ENCODE measurements around the gene WLS. TPM values are rescaled to one million over a fixed set of nuclear protein-coding genes. Genes with fewer than 3 reads are reported as not detected.

Gene WLS
- total RNA-seq, 2 donors from 2014 or later, result 0.11 TPM; not detected in 1

GRCh38 chr1:68198752-68199151 lies 33.6 kb downstream of the WLS start:
- no peaks in the 10 kb centered on the region for H3K4me1 Mint-ChIP-seq
- no peak overlapping the region for H3K4me3 Mint-ChIP-seq
- peaks cover 3% of the 10 kb centered on the region for H3K27me3 Mint-ChIP-seq
- no peaks in the 10 kb centered on the region for H3K9me3 Mint-ChIP-seq
- no peaks in the 10 kb centered on the region for H3K36me3 Mint-ChIP-seq (ENCODE audit: low read depth)
- no peak overlapping the region for H3K27ac Mint-ChIP-seq
- ATAC-seq (replicated peaks), result no peak

GRCh38 chr1:68197891-68198290 lies 34.4 kb downstream of the WLS start:
- Mint-ChIP-seq H3K4me1 (no peaks in the 10 kb centered on the region), H3K27me3 (no peaks in the 10 kb centered on the region), H3K36me3 (ENCODE audit: low read depth) (no peaks in the 10 kb centered on the region), H3K4me3 (no peak overlapping the region), H3K27ac (no peak overlapping the region), H3K9me3 (no peaks in the 10 kb centered on the region)
- no peak for ATAC-seq (replicated peaks)

GRCh38 chr1:68197461-68197860 lies 34.9 kb downstream of the WLS start:
- Mint-ChIP-seq H3K4me3 (no peak overlapping the region), H3K4me1 (no peaks in the 10 kb centered on the region), H3K36me3 (ENCODE audit: low read depth) (no peaks in the 10 kb centered on the region), H3K27ac (no peak overlapping the region), H3K9me3 (no peaks in the 10 kb centered on the region), H3K27me3 (no peaks in the 10 kb centered on the region)
- no peak for ATAC-seq (replicated peaks)

- Mint-ChIP-seq H3K27ac (no peak overlapping the region), H3K9me3 (no peaks in the 10 kb centered on the region), H3K36me3 (ENCODE audit: low read depth) (no peaks in the 10 kb centered on the region), H3K4me1 (no peaks in the 10 kb centered on the region), H3K4me3 (no peak overlapping the region), H3K27me3 (no peaks in the 10 kb centered on the region)
- no peak for ATAC-seq (replicated peaks)
These were observed 35.6 kb downstream of the WLS start for GRCh38 chr1:68196676-68197075.

- no peaks in the 10 kb centered on the region for H3K9me3 Mint-ChIP-seq
- H3K27ac Mint-ChIP-seq, result no peak overlapping the region
- ATAC-seq (replicated peaks), result no peak
- H3K4me1 Mint-ChIP-seq, result no peaks in the 10 kb centered on the region
- H3K36me3 Mint-ChIP-seq (ENCODE audit: low read depth), result no peaks in the 10 kb centered on the region
- no peaks in the 10 kb centered on the region for H3K27me3 Mint-ChIP-seq
- no peak overlapping the region for H3K4me3 Mint-ChIP-seq
These were observed 40.6 kb downstream of the WLS start for GRCh38 chr1:68191717-68192116.

- Mint-ChIP-seq H3K9me3 (no peaks in the 10 kb centered on the region), H3K4me1 (no peaks in the 10 kb centered on the region), H3K27ac (no peak overlapping the region), H3K4me3 (no peak overlapping the region), H3K36me3 (ENCODE audit: low read depth) (no peaks in the 10 kb centered on the region), H3K27me3 (no peaks in the 10 kb centered on the region)
- ATAC-seq (replicated peaks), result no peak
These were observed 43.5 kb downstream of the WLS start for GRCh38 chr1:68188644-68189340.

- H3K4me3 Mint-ChIP-seq, result no peak overlapping the region
- no peak overlapping the region for H3K27ac Mint-ChIP-seq
- ATAC-seq (replicated peaks), result no peak
- H3K27me3 Mint-ChIP-seq, result no peaks in the 10 kb centered on the region
- H3K36me3 Mint-ChIP-seq (ENCODE audit: low read depth), result no peaks in the 10 kb centered on the region
- no peaks in the 10 kb centered on the region for H3K9me3 Mint-ChIP-seq
- no peaks in the 10 kb centered on the region for H3K4me1 Mint-ChIP-seq
These were observed 44.2 kb downstream of the WLS start for GRCh38 chr1:68188060-68188538.

GRCh38 chr1:68185743-68186142 lies 46.6 kb downstream of the WLS start:
- no peaks in the 10 kb centered on the region for H3K36me3 Mint-ChIP-seq (ENCODE audit: low read depth)

GRCh38 chr1:68183895-68184294 lies 48.4 kb downstream of the WLS start:
- H3K27me3 Mint-ChIP-seq, result peaks cover 5% of the 10 kb centered on the region
- no peak for ATAC-seq (replicated peaks)
- no peaks in the 10 kb centered on the region for H3K36me3 Mint-ChIP-seq (ENCODE audit: low read depth)
- H3K4me3 Mint-ChIP-seq, result no peak overlapping the region
- no peaks in the 10 kb centered on the region for H3K4me1 Mint-ChIP-seq
- no peak overlapping the region for H3K27ac Mint-ChIP-seq
- no peaks in the 10 kb centered on the region for H3K9me3 Mint-ChIP-seq

More at GRCh38 chr1:68185743-68186142, 46.6 kb downstream of the WLS start:
- no peak overlapping the region for H3K27ac Mint-ChIP-seq
- no peaks in the 10 kb centered on the region for H3K9me3 Mint-ChIP-seq
- peaks cover 5% of the 10 kb centered on the region for H3K27me3 Mint-ChIP-seq
- H3K4me3 Mint-ChIP-seq, result no peak overlapping the region
- no peak for ATAC-seq (replicated peaks)
- H3K4me1 Mint-ChIP-seq, result no peaks in the 10 kb centered on the region

- no peak for ATAC-seq (replicated peaks)
- no peaks in the 10 kb centered on the region for H3K36me3 Mint-ChIP-seq (ENCODE audit: low read depth)
- peaks cover 11% of the 10 kb centered on the region for H3K27me3 Mint-ChIP-seq
- H3K9me3 Mint-ChIP-seq, result peaks cover 6% of the 10 kb centered on the region
- H3K4me1 Mint-ChIP-seq, result no peaks in the 10 kb centered on the region
- no peak overlapping the region for H3K4me3 Mint-ChIP-seq
- H3K27ac Mint-ChIP-seq, result no peak overlapping the region
These were observed 51.2 kb downstream of the WLS start for GRCh38 chr1:68181165-68181556.

GRCh38 chr1:68180441-68181164 lies 51.7 kb downstream of the WLS start:
- Mint-ChIP-seq H3K27me3 (peaks cover 11% of the 10 kb centered on the region), H3K27ac (no peak overlapping the region), H3K9me3 (peaks cover 6% of the 10 kb centered on the region), H3K4me1 (no peaks in the 10 kb centered on the region), H3K36me3 (ENCODE audit: low read depth) (no peaks in the 10 kb centered on the region), H3K4me3 (no peak overlapping the region)
- ATAC-seq (replicated peaks), result no peak

GRCh38 chr1:68178821-68179490 lies 53.4 kb downstream of the WLS start:
- no peaks in the 10 kb centered on the region for H3K36me3 Mint-ChIP-seq (ENCODE audit: low read depth)
- H3K27me3 Mint-ChIP-seq, result peaks cover 14% of the 10 kb centered on the region
- H3K27ac Mint-ChIP-seq, result no peak overlapping the region
- ATAC-seq (replicated peaks), result peak; percentile 58
- peaks cover 8% of the 10 kb centered on the region for H3K9me3 Mint-ChIP-seq
- H3K4me1 Mint-ChIP-seq, result no peaks in the 10 kb centered on the region
- H3K4me3 Mint-ChIP-seq, result no peak overlapping the region

GRCh38 chr1:68175621-68176398 lies 56.5 kb downstream of the WLS start:
- Mint-ChIP-seq H3K36me3 (ENCODE audit: low read depth) (no peaks in the 10 kb centered on the region), H3K4me1 (no peaks in the 10 kb centered on the region), H3K9me3 (peaks cover 8% of the 10 kb centered on the region), H3K27ac (no peak overlapping the region), H3K27me3 (peaks cover 9% of the 10 kb centered on the region), H3K4me3 (no peak overlapping the region)
- ATAC-seq (replicated peaks), result no peak

- Mint-ChIP-seq H3K9me3 (peaks cover 8% of the 10 kb centered on the region), H3K36me3 (ENCODE audit: low read depth) (no peaks in the 10 kb centered on the region), H3K27ac (no peak overlapping the region), H3K4me1 (no peaks in the 10 kb centered on the region), H3K4me3 (no peak overlapping the region), H3K27me3 (peaks cover 9% of the 10 kb centered on the region)
- no peak for ATAC-seq (replicated peaks)
These were observed 57.6 kb downstream of the WLS start for GRCh38 chr1:68174738-68175113.

Data from activated T-helper 17 cell treated with anti-CD3 and anti-CD28 coated beads, Interleukin-2, amount 50 U/mL, for 72 hours (primary cell).